GM18511 (cell line): ENCODE results near the gene ASCL2.
"Not testable (repeated sequence)": the region's sequence is repeated elsewhere in the genome, so short reads cannot be mapped to it uniquely, and the experiment has no call there.

Source experiments
- ATAC-seq: cut with Tn5 transposase; IDR thresholded peaks from one replicate; pipeline ENCODE4 v1.9.1; 2021; ENCODE audit warnings: mild to moderate bottlenecking, moderate library complexity; ENCODE audit not compliant: unreplicated experiment

Gene ASCL2

DNA sequence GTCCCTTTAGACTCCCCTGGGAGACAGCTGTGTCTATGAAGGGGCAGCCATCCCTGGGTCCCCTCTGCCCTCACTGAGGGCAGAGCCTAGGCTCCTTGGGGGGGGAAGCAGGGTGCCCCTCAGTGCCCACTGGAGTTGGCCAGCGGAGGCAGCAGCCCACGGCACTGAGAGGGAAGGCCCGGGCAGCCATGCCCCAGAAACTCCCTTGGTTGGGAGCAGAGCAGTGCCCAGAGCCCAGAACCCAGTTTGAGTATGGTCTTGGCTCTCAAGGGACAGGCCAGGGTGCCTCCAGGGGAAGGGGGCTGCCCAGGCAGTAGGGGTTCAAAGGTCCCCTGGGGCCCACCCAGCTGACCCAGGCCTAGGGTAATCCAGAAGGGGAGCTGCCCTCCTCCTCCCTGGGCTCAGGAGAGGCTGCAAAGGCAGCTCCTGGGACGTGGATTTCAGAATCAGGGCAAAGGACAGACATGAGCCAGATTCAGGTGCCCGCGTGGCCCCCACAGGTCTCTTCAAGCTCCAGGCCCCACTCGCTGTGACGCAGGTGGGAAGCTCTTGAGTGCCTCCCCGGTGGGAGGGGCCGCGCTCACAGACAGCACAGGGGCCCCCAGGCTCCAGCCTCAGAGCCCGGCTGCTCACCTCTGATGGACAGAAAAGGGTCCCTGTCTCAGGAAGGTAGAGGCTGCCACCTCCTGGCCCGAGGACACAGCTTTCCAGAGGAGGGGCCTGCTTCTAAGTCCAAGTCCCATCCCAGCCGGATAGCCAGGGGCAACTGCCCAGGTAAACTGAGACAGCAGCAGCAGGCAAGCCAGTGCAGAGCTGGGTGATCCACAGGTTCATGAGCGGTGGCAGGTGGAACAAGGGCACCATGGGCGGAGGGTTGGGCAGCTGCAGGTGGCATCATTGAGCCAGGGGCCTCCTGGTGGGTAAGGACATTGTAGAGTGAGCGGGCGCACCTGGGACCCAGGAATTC, 28.7 kb upstream of the ASCL2 start:
- ATAC-seq: no peak

DNA sequence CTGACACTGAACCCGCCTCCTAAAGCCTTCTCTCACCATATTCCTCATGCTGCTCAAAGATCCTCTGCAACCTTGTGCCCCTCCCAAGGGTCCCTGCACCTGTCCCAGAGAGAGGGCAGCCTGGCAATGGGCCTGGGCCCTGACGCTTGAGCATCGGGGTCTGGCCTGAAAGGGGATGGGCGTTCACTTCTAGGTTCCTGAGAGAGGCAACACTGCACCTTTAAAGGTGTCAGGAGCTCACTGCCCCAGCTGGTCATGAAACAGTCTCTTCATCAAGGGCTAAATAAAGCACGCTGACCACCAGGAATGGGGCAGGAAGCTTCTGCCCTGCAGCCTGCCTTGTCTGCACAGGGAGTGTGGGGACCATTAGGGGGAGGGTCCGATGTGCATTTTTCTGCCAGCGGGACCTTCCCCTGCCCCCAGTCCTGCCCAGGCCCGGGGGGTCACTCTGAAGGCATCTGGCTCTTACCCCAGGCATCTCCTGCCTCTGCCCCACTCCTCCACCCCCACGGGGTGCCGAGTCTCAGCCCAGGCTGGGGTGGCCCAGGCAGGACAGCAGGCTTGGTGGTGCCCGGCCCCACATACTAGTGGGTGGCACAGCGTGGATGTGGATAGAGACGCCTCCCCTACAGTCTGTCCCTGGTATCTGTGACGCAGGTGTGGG, 27.9 kb upstream of the ASCL2 start:
- no peak for ATAC-seq

DNA sequence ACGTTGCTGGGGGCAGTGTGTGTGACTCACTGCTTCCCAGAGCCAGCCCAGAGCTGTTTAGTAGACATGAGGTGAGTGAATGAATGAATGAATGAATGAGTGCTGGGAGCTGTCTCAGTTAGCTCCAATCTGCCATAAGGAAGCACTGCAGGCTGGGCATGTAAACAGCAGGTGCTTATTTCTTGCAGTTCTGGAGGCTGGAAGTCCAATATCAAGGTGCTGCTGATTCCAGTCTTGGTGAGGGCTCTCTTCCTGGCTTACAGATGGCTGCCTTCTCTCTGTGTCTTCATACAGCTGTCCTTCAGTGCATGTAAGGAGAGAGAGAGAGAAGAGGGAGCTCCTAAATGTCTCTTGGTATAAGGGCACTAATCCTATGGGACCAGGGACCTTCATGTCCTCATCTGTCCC, 27.2 kb upstream of the ASCL2 start:
- no peak for ATAC-seq

DNA sequence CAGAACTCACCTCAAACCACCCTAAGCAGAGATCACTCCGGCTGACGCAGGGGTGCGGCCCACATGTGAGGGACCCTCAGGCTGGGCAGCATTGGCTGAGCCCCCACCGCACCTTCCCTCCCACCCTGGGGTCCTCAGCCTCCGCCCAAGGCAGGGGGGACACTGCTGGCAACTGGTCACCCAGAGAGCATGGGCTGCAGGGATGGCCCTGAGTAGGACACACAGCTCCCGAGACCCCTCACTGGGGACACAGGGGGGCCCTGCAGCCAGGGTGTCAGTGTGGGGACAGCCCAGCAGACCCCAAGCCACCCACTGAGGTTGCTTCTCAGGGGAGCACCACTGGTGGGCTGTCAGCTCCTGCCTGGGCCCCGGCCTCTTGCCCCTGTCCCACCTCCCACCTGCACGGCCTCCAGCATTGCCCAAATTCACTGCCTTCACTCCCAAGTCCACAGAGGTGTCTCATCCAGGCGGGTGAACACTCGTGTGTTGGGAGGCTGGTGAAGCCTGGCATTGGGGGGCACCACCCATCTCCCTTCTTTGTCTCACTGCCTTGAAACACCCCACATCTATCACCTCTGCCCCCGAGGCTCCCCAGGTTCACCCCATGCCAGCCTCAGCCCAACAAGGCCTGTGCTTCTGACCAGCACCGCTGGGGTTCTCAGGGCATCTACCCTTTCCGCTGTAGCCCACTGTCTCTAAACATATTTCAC, 26.7 kb upstream of the ASCL2 start:
- ATAC-seq: no peak

DNA sequence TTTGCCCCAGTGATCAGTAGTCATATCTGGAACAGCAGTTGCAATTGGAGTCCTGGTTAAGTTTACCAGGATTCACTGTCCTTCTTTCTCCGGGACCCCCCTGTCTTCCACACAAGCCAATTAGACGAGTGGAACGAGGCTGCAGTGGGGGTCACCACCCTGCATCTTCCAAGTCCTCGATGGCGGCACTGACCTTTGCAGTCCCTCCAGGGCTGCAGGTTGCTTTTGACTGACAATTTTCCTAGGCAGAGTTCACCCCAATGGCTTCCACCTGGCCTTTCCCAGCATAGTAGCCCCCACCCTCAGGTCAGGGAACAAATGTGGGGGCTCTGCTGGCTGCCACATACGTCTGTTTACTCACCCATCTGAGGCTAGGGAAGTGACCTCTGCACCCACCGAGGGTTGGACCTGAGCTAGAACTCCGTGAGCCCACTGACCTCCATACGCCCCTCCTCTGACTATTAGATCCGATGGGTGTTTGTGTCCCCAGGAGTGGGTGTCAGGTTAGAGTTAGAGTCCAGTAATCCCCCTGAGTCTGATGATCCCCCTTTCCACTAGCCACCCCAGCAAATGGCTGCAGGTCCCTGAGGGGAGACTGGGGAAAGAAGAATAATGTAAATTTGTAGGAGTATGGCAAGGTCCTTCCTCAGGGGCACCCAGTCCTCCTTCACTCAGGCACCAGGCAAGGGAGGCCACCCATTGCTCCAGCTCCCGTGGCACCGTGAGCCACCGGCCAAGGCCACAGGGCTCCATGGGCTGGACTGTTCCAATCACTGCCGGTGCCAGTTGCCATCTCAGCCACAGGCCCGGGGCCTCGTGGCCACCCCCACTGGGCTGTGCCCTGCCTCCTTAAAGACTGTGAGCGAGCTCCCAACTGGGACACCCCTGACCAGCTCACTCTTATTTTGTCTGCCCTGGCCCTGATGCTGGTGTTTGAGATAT, 25.9 kb upstream of the ASCL2 start:
- no peak for ATAC-seq

DNA sequence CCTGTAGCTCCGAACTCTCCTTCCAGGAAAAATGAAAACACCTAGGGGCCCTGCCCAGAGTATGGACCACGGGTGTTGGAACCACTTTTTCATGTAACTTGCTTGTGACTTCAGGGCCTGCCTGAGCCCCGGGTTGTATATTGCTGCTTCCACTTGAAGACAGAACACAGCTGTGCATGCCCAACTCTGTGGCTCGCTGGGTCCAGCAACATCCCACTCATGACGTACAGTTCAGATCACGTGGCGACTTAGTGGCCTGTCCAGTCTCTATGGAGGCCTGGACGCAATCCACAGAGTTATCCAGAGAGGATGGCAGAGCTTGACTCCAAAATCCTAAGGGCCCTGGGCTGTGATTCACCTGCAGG, 24.5 kb upstream of the ASCL2 start:
- no peak for ATAC-seq

DNA sequence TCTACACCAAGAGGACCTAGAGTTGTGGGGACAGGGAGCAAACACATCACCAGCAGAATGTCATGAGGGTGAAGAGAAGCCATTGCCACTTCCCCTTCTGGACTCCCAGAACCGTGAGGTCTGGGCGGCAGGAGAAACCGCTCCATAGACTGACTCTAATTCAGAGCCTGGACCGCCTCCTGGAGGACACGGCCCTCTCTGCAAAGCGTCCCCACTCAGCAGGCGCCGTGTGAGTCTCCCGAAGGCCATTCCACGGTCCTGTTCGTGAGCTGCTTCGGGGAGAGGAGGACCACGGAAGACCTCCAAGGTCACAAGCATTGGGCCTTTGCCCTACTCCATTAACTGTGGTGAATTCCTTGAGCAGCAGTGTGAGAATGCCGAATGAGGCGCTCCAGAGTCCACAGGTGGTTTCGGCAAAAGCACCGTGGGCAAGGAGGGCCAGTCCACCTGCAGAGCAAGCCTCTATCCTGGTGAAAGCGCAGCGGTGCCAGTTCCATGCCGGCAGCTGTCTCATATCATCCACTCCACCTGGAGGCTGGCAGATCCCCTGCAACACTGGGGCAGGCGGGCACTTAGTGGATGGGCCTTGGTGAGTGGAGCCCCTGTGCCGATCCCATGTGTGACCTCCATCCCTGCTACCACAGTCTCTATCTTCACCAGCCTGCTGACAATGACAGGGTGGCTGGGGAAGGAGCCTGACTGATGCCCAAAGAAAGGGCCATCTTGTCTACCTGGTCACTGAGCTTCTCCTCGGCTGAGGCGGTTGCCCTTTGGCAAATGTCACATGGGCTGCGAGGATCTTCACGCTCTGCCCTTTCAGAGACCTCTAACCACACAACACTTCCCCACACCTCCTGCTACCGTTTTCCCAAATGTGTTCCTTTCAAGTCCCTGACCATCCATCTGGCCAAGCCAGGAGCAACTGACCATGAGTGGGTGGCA, 23.9 kb upstream of the ASCL2 start:
- ATAC-seq: no peak

DNA sequence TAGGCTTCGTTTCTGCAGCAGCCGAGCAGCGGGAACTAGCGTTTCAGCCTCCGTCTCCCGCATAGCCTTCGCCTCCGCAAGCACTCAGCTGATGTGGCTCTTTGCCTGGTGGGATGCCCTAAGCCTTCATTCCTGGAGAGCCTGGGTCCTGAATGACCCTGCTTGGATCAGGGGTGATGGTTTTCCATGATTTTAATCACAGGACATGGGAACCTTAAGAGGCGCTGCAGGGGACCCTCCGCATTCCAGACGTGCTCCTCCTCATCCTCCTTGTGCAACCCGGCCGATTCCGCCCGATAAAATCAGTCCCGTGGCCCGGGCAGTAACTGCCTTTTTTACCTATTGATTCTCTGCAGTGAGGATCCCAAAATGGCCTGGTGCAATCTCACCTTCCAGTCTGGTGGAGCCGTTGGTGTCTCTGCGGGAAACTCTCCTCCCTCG, 23.2 kb upstream of the ASCL2 start:
- no peak for ATAC-seq

DNA sequence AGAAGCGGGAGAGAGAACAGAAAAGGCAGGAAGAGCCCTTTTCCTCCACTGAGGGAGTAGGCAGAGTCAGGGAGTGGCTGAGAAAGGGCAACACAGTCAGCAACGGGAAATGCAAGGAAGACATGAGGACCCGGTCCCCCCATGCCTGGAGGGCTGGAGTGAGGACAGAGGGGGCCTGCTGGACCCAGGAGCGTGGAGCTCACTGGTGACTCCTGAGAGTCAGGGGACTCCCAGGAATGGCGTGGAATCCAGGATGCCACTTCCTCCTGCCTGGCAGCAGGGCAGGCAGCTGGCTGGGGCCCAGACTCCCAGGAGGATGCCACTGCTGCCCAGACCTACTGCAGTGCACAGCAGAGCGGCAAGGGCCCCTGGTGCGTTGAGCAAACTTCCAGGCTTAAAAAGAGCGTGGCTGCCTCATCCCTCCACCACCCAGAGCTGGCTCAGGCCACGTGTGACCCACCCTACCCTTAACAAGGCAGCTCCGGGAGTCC, 20.0 kb upstream of the ASCL2 start:
- no peak for ATAC-seq

DNA sequence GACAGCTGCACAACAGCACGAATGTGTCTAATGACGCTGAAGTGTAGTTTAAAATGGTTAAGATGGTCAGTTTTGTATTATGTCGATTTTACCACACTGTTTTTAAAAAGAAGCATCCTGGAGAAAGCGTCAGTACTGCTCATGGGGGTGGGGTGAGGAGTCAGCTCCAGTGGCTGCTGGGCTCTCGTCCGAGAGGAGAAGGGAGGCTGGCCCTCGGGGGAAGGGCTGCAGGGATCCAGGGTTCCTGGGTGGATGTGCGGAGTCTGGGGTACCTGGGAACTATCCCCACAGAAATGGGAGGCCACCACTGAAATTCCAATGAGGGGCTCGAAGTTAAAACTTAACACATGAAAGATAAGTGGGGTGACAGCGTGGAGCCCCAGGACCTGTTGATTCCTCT, 19.5 kb upstream of the ASCL2 start:
- no peak for ATAC-seq

DNA sequence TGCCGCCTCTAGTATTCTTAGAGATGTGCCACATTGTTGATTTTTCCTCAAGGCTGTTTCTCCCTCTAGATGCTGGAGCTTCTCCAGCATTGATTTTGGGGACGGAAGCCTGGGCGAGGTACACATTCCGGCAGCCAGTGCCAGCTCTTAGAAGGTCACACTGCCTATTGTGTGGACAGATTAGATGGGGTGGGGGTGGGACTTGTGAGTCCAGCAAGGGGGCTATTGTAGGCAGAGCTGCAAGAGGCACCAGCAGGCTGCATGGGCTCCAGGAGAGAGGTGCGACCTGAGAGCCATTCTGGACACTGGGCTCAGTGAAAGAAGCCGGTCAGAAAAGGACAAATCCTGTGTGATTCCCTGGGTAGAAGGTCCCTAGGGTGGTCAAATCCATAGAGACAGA, 19.0 kb upstream of the ASCL2 start:
- ATAC-seq: no peak

DNA sequence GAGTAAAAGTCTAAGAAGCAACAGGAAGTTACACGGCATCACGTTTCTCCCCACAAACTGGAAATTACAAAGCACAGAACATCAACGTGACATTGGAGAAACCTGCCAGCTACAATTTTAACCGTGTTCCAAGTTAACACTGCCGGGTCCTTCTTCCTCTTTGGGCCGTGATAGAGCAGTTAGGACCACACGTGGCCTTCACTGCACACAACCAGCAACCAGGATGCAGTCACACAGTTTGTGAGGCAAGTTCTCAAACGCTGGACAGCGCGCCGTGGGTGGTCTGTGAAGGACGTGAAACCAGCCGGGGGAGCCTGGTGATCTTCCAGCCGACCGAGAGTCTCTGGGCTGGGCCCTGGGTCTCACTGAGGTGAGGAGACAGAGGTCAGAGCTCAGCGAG, 16.7 kb upstream of the ASCL2 start:
- no peak for ATAC-seq

DNA sequence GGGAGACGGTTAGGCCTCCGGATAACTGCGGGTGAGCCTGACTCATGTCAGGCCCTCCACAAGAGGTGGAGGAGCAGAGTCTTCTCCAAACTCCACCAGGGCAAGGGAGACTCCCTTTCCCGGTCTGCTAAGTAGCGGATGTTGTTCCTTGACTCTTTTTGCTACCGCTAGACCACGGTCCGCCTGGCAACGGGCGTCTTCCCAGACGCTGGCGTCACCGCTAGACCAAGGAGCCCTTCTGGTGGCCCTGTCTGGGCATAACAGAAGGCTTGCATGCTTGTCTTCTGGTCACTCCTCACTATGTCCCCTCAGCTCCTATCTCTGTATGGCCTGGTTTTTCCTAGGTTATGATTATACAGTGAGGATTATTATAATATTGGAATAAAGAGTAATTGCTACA, 16.0 kb upstream of the ASCL2 start:
- not testable (repeated sequence) for ATAC-seq

DNA sequence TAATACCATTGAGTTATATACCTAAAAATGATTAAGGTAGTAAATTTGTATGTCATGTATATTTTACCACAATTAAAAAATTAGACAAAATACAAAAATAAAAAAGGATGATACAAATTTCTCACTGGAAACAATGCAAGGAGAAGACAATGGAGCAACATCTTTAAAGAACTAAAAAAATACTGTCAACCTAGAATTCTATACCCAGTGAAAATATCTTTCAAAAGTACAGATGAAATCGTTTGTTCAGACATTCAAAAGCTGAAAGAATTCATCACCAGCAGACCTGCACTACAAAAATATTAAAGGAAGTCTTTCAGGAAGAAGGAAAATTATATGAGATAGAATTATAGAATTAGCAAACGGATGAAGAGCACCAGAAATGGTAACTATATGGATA, 9.8 kb upstream of the ASCL2 start:
- no peak for ATAC-seq

DNA sequence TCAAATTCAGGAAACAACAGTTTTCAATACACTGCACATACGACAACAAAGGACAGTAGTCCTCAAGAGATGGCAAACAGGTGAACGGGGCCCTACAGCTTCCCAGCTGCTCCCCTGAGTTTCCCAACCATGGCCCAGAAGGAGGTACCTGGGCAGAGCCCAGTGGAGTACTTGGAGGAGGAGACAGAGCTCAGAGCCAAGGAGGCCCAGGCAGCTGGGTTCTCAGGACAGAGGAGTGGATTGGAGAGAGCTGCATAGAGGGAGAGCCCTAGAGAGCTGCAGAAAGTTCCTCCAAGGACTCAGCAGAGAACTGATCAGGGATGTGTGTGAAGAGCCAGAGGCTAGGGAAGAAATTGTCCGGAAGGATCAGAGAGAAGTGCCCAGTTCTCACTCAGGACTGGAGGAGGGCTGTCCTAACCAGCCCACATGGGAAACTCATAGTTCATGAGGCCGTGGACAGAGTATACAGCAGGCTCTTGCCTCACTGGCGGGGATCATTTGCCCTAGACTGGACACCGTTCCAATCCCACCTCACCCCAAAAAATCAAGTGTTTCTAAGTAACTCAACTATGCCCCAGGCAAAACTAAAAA, 7.6 kb upstream of the ASCL2 start:
- no peak for ATAC-seq

DNA sequence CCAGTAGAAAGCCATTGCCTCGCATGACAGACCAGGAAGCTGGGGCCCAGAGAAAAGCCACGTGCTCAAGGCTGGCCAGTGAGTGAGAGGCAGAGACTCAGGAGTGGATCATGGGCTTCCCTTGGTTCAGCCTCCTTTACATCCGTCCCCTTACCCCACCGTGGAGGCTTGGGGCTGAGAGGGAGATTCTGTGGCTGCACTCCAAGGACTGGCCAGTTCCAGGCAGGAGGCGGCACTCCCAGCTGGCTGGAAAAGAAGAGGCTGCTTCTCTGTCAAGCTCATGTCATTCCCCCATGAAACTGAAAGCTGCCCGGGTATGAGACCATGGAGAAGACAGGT, 6.6 kb upstream of the ASCL2 start:
- no peak for ATAC-seq

DNA sequence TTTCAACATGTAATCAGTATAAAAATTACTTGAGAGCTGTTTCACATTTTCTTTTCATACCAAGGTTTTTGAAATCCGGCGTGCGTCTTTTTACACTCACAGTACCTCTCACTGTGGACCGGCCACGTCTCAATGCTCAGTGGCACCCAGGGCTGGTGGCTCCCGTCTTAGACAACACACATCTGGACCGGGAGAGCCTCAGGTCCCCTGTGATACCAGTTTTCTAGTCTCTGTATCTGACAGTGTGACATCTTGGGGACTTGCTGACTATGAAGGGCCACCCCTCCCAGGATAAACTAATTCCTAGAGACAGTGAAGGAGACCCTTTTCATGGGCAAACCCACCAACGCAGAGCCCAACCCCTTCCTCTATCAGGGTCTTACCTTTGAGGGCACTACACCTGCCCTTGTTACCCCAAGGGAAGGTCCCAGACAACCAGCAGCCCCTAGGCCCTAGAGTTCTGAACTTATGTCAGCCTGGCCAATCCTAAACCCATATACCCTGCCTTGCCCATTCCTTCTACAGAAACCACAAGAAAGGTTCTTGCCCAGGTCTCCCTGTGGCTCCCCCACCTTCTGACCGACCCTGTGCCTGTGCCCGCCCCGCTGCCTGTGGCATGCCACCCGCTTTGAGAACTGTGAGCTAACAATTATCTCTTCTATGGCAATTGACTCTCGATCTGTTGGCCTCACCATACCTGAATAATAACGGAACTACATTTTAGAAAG, 6.1 kb upstream of the ASCL2 start:
- ATAC-seq: no peak
